ENCODE measurements around the gene OR5C1. TPM values are rescaled to one million over a fixed set of nuclear protein-coding genes. Genes with fewer than 3 reads are reported as not detected.

OR5C1 gene
- total and polyA plus RNA-seq, 9 of the 15 experiments (the other 6 are each of a cell fraction or from before 2014, with no cell fraction given): not detected

- POLR2A ChIA-PET: no interaction called here
- no peak overlapping the region for H3K9ac ChIP-seq (ENCODE audit: insufficient read depth in 1 of 2, low read depth in 2 of 2, low read length in 2 of 2)
- H3K4me2 ChIP-seq (ENCODE audit: insufficient read depth, low read length): no peak overlapping the region
- H3K9me1 ChIP-seq (ENCODE audit: control insufficient read depth, insufficient read depth, low read length): no peaks in the 10 kb centered on the region
- CTCF ChIA-PET (ENCODE audit: low intra/inter-chr PET ratio): no interaction called here
- H4K20me1 ChIP-seq (replicated peaks; ENCODE audit: control insufficient read depth, insufficient read depth, low read length): no peaks in the 10 kb centered on the region
- in situ Hi-C loops (cut with MboI) (no loop called here), intact Hi-C loops (cut with micrococcal nuclease) (no loop called here)
- 0% methylated on average over 2 of the region's 2 CpGs for whole genome bisulfite sequencing (ENCODE audit: insufficient coverage, low coverage, missing lambda C conversion rate)
- no peaks in the 10 kb centered on the region for H3K36me3 ChIP-seq (ENCODE audit: control insufficient read depth, insufficient read depth, low read length)
- FAIRE-seq (no peak), DNase-seq (ENCODE audit: extremely low read depth in 1 of 4, low spot score in 3 of 4) (no peak), ATAC-seq (no peak)
- no peaks in the 10 kb centered on the region for H3K79me2 ChIP-seq (ENCODE audit: control insufficient read depth, insufficient read depth, low read length)
- no peaks in the 10 kb centered on the region for H3K9me3 ChIP-seq (replicated peaks; ENCODE audit: control insufficient read depth, insufficient read depth, low read depth, low read length)
- H2AFZ ChIP-seq (ENCODE audit: low read depth, low read length): no peak overlapping the region
- TF ChIP-seq NFE2 (IDR thresholded peaks at IDR 0.05; ENCODE audit: low read depth): peak; percentile 33; the same call in 1 of the 2 replicates
- TF ChIP-seq RUNX1 (IDR thresholded peaks at IDR 0.05; ENCODE audit: low read depth): no peak
- 0 out of 2 replicates have a peak, but pooled peaks have one; percentile 60 for TF ChIP-seq TRIM28 (IDR thresholded peaks at IDR 0.05)
- peak; percentile 27; the same call in 1 of the 2 replicates for TF ChIP-seq ZNF316 (IDR thresholded peaks at IDR 0.05)
- no peak for TF ChIP-seq ZNF717 (CRISPR knock-in tag; IDR thresholded peaks at IDR 0.05)
- H3K4me3 ChIP-seq: no peak overlapping the region
- no peak overlapping the region for H3K27ac ChIP-seq (ENCODE audit: extremely low read depth, low read depth, low read length)
- H3K27me3 ChIP-seq (ENCODE audit: control insufficient read depth in 2 of 2, insufficient read depth in 2 of 2, low read length in 2 of 2): no peaks in the 10 kb centered on the region
- no TSS peak for BruUV-seq (replicated peaks)
- no peaks in the 10 kb centered on the region for H3K4me1 ChIP-seq (replicated peaks in 1 of 2; ENCODE audit: control insufficient read depth in 2 of 2, insufficient read depth in 2 of 2, low read length in 2 of 2)
Measured at GRCh38 chr9:122754825-122755224, 33.9 kb upstream of the OR5C1 start.

- intact Hi-C loops (cut with micrococcal nuclease) (no loop called here), in situ Hi-C loops (cut with MboI) (no loop called here)
- Histone ChIP-seq H3K9ac (ENCODE audit: insufficient read depth in 1 of 2, low read depth in 2 of 2, low read length in 2 of 2) (no peak overlapping the region), H3K9me3 (replicated peaks; ENCODE audit: control insufficient read depth, insufficient read depth, low read depth, low read length) (no peaks in the 10 kb centered on the region), H4K20me1 (replicated peaks; ENCODE audit: control insufficient read depth, insufficient read depth, low read length) (no peaks in the 10 kb centered on the region), H3K4me2 (ENCODE audit: insufficient read depth, low read length) (no peak overlapping the region), H3K27ac (ENCODE audit: extremely low read depth, low read depth, low read length) (no peak overlapping the region), H3K4me3 (no peak overlapping the region), H2AFZ (ENCODE audit: low read depth, low read length) (no peak overlapping the region), H3K36me3 (ENCODE audit: control insufficient read depth, insufficient read depth, low read length) (no peaks in the 10 kb centered on the region), H3K27me3 (ENCODE audit: control insufficient read depth in 2 of 2, insufficient read depth in 2 of 2, low read length in 2 of 2) (no peaks in the 10 kb centered on the region), H3K4me1 (replicated peaks in 1 of 2; ENCODE audit: control insufficient read depth in 2 of 2, insufficient read depth in 2 of 2, low read length in 2 of 2) (no peaks in the 10 kb centered on the region), H3K79me2 (ENCODE audit: control insufficient read depth, insufficient read depth, low read length) (no peaks in the 10 kb centered on the region), H3K9me1 (ENCODE audit: control insufficient read depth, insufficient read depth, low read length) (no peaks in the 10 kb centered on the region)
- 0% methylated on average over 4 of the region's 4 CpGs for WGBS (ENCODE audit: insufficient coverage, low coverage, missing lambda C conversion rate)
- ATAC-seq (no peak), DNase-seq (ENCODE audit: extremely low read depth in 1 of 4, low spot score in 3 of 4) (no peak), FAIRE-seq (no peak)
- BruUV-seq (replicated peaks): no TSS peak
- POLR2A ChIA-PET: no interaction called here
- CTCF ChIA-PET (ENCODE audit: low intra/inter-chr PET ratio): no interaction called here
- TF ChIP-seq TCFL5 (CRISPR knock-in tag; conservative IDR thresholded peaks at IDR 0.05): no peak
- no peak for TF ChIP-seq ETV1 (tag; conservative IDR thresholded peaks at IDR 0.05; ENCODE audit: low read depth)
- no peak for TF ChIP-seq GATAD2A (IDR thresholded peaks at IDR 0.05)
- TF ChIP-seq ZNF274 (IDR thresholded peaks at IDR 0.05; ENCODE audit: borderline replicate concordance, low read depth, low read length): no peak
- TF ChIP-seq RBM15 (IDR thresholded peaks at IDR 0.05; ENCODE audit: insufficient read depth, low read length): no peak
- no peak for TF ChIP-seq ZNF24 (IDR thresholded peaks at IDR 0.05)
- no peak for TF ChIP-seq SRSF7 (optimal IDR thresholded peaks at IDR 0.05; ENCODE audit: low read depth, low read length)
- TF ChIP-seq TEAD4 (IDR thresholded peaks at IDR 0.05; ENCODE audit: low read length): no peak
- no peak for TF ChIP-seq TEAD4 (CRISPR knock-in tag; IDR thresholded peaks at IDR 0.05; ENCODE audit: borderline replicate concordance)
- no peak for TF ChIP-seq RFX1 (IDR thresholded peaks at IDR 0.05)
- no peak for TF ChIP-seq SMARCC2 (IDR thresholded peaks at IDR 0.05; ENCODE audit: low read depth)
- TF ChIP-seq NCOA1 (IDR thresholded peaks at IDR 0.05; ENCODE audit: low read depth): no peak
- TF ChIP-seq RUNX1 (IDR thresholded peaks at IDR 0.05; ENCODE audit: low read depth): no peak
- no peak for TF ChIP-seq THRAP3 (IDR thresholded peaks at IDR 0.05; ENCODE audit: borderline replicate concordance)
- TF ChIP-seq CBFA2T2 (conservative IDR thresholded peaks at IDR 0.05): no peak
- TF ChIP-seq FOXK2 (conservative IDR thresholded peaks at IDR 0.05 in 1 of 2, IDR thresholded peaks at IDR 0.05 in 1 of 2; ENCODE audit: low read depth in 2 of 2): no peak
- no peak for TF ChIP-seq ZFPM2 (CRISPR knock-in tag; IDR thresholded peaks at IDR 0.05)
Measured at GRCh38 chr9:122767817-122768216, 20.9 kb upstream of the OR5C1 start.

Data from K562 (cell line).